GM18907 (cell line): ENCODE measurements around the gene DCAF10.
A peak's percentile ranks its signal among the peaks of the same experiment; 100 is the strongest.
"Not testable (repeated sequence)": the region's sequence is repeated elsewhere in the genome, so short reads cannot be mapped to it uniquely, and the experiment has no call there.

ENCODE experiments used
- ATAC-seq: cut with Tn5 transposase; IDR thresholded peaks from one replicate; pipeline ENCODE4 v1.9.1; 2021; ENCODE audit warnings: mild to moderate bottlenecking, moderate library complexity; ENCODE audit not compliant: unreplicated experiment

Gene DCAF10

GRCh38 chr9:37790096-37790495 lies 10.5 kb upstream of the DCAF10 start:
- ATAC-seq = no peak

GRCh38 chr9:37792122-37792521 lies 8.5 kb upstream of the DCAF10 start:
- ATAC-seq = no peak

- ATAC-seq = no peak
Observed at GRCh38 chr9:37796232-37796631, 4.4 kb upstream of the DCAF10 start.

GRCh38 chr9:37798677-37799076 lies 1.9 kb upstream of the DCAF10 start:
- no peak for ATAC-seq

- ATAC-seq = peak; percentile 47
Observed at GRCh38 chr9:37801287-37801850, 772 bp downstream of the DCAF10 start.

GRCh38 chr9:37801959-37802711 lies 1.5 kb downstream of the DCAF10 start:
- no peak for ATAC-seq

GRCh38 chr9:37806271-37806670 lies 5.7 kb downstream of the DCAF10 start:
- no peak for ATAC-seq

- not testable (repeated sequence) for ATAC-seq
Observed at GRCh38 chr9:37809676-37810075, 9.1 kb downstream of the DCAF10 start.

- ATAC-seq = no peak
Observed at GRCh38 chr9:37811906-37812476, 11.4 kb downstream of the DCAF10 start.

- ATAC-seq = no peak
Observed at GRCh38 chr9:37812773-37813379, 12.3 kb downstream of the DCAF10 start.

- ATAC-seq = no peak
Observed at GRCh38 chr9:37818849-37819248, 18.3 kb downstream of the DCAF10 start.

GRCh38 chr9:37820142-37820541 lies 19.5 kb downstream of the DCAF10 start:
- no peak for ATAC-seq

GRCh38 chr9:37825174-37825573 lies 24.6 kb downstream of the DCAF10 start:
- ATAC-seq = not testable (repeated sequence)

- ATAC-seq = no peak
Observed at GRCh38 chr9:37827483-37828165, 27.0 kb downstream of the DCAF10 start.

- ATAC-seq = no peak
Observed at GRCh38 chr9:37835821-37836220, 35.2 kb downstream of the DCAF10 start.

GRCh38 chr9:37836386-37836785 lies 35.8 kb downstream of the DCAF10 start:
- peak; percentile 79 for ATAC-seq

GRCh38 chr9:37839496-37840461 lies 39.2 kb downstream of the DCAF10 start:
- no peak for ATAC-seq

GRCh38 chr9:37840560-37841194 lies 40.1 kb downstream of the DCAF10 start:
- ATAC-seq = no peak

- no peak for ATAC-seq
Observed at GRCh38 chr9:37852222-37852621, 51.6 kb downstream of the DCAF10 start.

- ATAC-seq = no peak
Observed at GRCh38 chr9:37856551-37856950, 56.0 kb downstream of the DCAF10 start.
